Activated CD4-positive, alpha-beta memory T cell treated with anti-CD3 and anti-CD28 coated beads for 36 hours (primary cell): ENCODE results near the gene GYS2. TPM values are rescaled to one million over a fixed set of nuclear protein-coding genes. Genes with fewer than 3 reads are reported as not detected.

Experiments used
- CTCF ChIA-PET: fragments of 350-600 bp; sonication (Branson Sonifier 250); formaldehyde crosslinking; loops from one replicate; lab custom pipeline; 2021; ENCODE audit warnings: antibody characterized with exemption, inconsistent platforms; lab: Charles Lee
- POLR2A ChIA-PET: fragments of 350-600 bp; sonication (Branson Sonifier 250); formaldehyde crosslinking; loops from one replicate; lab custom pipeline; 2021; ENCODE audit warnings: antibody characterized with exemption; lab: Charles Lee
- DNase-seq: peaks from one replicate; pipeline ENCODE4 v3.0.0-alpha.2; 2020
- H3K27ac Mint-ChIP-seq: one replicate; pipeline ENCODE4 v1.8.0; 2021; ENCODE audit warnings: mixed read lengths
- H3K27me3 Mint-ChIP-seq: one replicate; pipeline ENCODE4 v1.8.0; 2021; ENCODE audit warnings: mixed read lengths
- H3K36me3 Mint-ChIP-seq: one replicate; pipeline ENCODE4 v1.8.0; 2021; ENCODE audit warnings: mixed read lengths
- H3K4me1 Mint-ChIP-seq: one replicate; pipeline ENCODE4 v1.8.0; 2021; ENCODE audit warnings: low read depth, mixed read lengths
- H3K4me3 Mint-ChIP-seq: one replicate; pipeline ENCODE4 v1.8.0; 2021; ENCODE audit warnings: mild to moderate bottlenecking, mixed read lengths
- H3K9me3 Mint-ChIP-seq: one replicate; pipeline ENCODE4 v1.8.0; 2021; ENCODE audit warnings: mixed read lengths
- intact Hi-C: fragments of 100-400 bp; cut with micrococcal nuclease; formaldehyde crosslinking; loops from one replicate; pipeline ENCODE4 v1.15.1; 2023
- total RNA-seq, 2 experiments: library from RNA; stranded (reverse); gene quantifications; one replicate each; pipeline ENCODE4 v1.2.3, GENCODE V29; 2021

The GYS2 gene
- total RNA-seq, 2 experiments from 2014 or later: not detected

DNA sequence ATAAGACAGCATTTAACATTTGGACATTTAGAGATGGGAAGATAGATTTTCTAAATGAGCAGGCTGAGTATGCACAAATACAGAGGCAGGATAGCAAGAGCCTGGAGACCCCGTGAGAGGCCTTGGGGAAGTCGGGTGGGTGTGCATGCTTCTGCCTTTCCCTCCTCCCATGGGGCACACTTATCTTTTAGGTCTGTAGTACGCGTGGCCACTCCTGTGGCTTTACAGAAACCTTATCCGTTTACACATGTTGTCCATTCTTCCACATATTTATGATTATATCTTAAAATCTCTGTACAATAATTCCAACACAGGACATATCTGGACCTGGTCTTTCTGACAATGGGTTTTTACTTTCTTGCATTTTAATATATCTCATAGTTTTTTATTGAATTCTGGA is 33.6 kb downstream of the GYS2 start:
- POLR2A ChIA-PET: no interaction called here

DNA sequence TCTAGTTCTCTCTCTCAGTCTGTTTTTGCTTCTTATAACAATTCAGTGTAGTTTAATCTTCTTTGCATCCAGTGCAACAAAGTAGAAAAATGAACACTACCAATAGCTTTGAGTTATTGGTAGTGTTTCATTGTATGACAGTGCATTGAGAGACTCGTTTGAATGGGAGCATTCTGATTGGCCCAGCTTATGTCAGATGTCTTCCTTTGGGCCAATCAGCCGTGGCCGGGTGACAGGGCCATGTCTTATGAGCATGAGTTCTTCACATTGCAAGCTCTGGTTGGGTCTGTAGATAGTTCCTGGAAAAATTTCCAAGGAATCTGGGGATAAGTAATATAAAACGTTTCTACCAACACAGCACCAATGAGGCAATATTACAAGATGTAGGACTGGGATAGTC is 36.5 kb downstream of the GYS2 start:
- CTCF ChIA-PET: interaction anchor here (1.3 kb wide), 1 partner anchor 109 kb away, joined by 3 read pairs; no protein-coding TSS in a partner anchor
- intact Hi-C loops: no loop called here
- H3K27ac Mint-ChIP-seq: no peak overlapping the region
- no peak for DNase-seq
- POLR2A ChIA-PET: no interaction called here
- H3K4me1 Mint-ChIP-seq: no peaks in the 10 kb centered on the region
- H3K4me3 Mint-ChIP-seq: no peak overlapping the region
- no peaks in the 10 kb centered on the region for H3K9me3 Mint-ChIP-seq
- no peaks in the 10 kb centered on the region for H3K27me3 Mint-ChIP-seq
- no peaks in the 10 kb centered on the region for H3K36me3 Mint-ChIP-seq

More for the DNA sequence above, 33.6 kb downstream of the GYS2 start:
- no peak for DNase-seq
- intact Hi-C loops: no loop called here
- H3K9me3 Mint-ChIP-seq: no peaks in the 10 kb centered on the region
- CTCF ChIA-PET: no interaction called here
- H3K27ac Mint-ChIP-seq: no peak overlapping the region
- no peaks in the 10 kb centered on the region for H3K4me1 Mint-ChIP-seq
- H3K4me3 Mint-ChIP-seq: no peak overlapping the region
- H3K27me3 Mint-ChIP-seq: no peaks in the 10 kb centered on the region
- no peaks in the 10 kb centered on the region for H3K36me3 Mint-ChIP-seq

DNA sequence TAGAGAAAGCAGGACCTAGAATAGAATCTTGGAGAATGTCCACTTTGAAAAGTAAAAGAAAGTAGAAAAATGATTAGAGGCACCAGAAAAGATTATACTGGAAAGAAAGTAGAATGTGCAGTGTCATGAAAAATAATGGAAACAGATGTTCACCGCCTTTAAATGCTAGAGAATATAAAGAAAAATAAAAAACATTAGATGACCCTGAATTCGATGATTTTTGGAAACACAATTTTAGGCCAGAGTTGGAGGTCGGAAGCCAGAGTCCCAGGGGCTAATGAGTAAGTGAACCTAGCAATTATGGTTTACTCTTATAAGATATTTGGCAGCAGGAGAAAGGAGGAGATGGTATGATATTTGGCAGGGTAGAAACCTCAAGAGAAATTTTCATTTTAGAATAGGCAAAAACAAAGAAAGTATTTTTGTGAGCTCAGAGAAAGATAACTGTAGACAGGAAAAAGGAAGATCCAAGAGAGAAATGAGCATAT is 37.7 kb downstream of the GYS2 start:
- Mint-ChIP-seq H3K27ac (no peak overlapping the region), H3K4me3 (no peak overlapping the region), H3K4me1 (no peaks in the 10 kb centered on the region), H3K9me3 (no peaks in the 10 kb centered on the region), H3K36me3 (no peaks in the 10 kb centered on the region), H3K27me3 (no peaks in the 10 kb centered on the region)
- ChIA-PET POLR2A (no interaction called here), CTCF (no interaction called here)
- intact Hi-C loops: no loop called here
- no peak for DNase-seq

DNA sequence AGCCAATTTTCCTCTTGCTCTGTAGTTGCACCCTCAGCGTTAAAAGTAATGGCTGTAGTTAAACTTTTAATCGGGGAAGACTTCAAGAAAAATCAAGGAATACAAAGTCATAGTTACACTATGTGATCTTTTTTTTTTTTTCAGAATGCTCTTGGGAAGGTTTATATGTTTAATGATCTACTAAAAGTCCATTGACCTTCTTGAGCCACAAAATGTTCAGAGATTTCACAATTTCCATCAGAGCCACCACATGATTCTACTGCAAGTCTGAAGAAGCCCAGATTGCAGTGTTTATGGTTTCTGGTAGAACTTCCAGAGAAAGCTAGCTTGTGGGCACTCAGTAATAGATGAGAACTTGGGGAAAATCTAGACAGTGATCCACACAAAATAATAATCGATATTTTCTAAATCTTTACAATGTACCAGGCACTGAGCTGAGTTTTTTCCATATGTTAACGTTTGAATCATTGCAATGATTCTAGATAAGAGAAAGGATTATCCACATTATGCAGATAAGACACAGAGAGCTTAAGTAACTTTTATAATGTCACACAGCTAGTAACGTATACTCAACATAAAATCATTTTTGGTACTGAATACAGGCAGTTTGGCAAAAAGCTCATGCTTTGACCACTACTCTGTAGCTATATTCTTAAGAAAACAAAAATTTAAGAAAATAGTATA is 38.3 kb downstream of the GYS2 start:
- no peaks in the 10 kb centered on the region for H3K4me1 Mint-ChIP-seq
- intact Hi-C loops: no loop called here
- H3K4me3 Mint-ChIP-seq: no peak overlapping the region
- no peak overlapping the region for H3K27ac Mint-ChIP-seq
- H3K36me3 Mint-ChIP-seq: no peaks in the 10 kb centered on the region
- POLR2A ChIA-PET: no interaction called here
- no peaks in the 10 kb centered on the region for H3K9me3 Mint-ChIP-seq
- no peaks in the 10 kb centered on the region for H3K27me3 Mint-ChIP-seq
- CTCF ChIA-PET: no interaction called here
- no peak for DNase-seq

DNA sequence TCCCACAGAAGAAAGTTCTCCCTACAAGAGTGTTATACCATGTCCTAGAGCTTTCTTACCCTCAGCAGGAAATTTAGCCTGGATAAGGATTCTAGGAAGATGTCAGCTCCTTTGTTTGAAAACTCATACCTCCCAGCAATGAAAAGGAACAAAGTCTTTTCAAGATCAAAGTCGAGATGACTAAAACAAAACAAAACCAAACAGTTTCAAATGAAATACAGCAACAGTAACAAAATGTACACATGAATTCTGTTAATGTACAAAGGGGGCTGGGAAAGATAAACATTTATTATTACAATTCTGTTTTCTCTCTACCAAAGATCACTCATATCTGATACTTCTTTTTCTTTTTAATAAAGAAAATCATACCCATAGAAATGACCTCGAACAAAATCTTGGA is 41.8 kb downstream of the GYS2 start:
- Mint-ChIP-seq H3K36me3 (peaks cover 1% of the 10 kb centered on the region), H3K9me3 (no peaks in the 10 kb centered on the region), H3K4me3 (no peak overlapping the region), H3K27ac (no peak overlapping the region), H3K27me3 (no peaks in the 10 kb centered on the region), H3K4me1 (peaks cover 11% of the 10 kb centered on the region)
- POLR2A ChIA-PET: no interaction called here
- intact Hi-C loops: loop anchor here (5.0 kb wide), 1 partner anchor 54 kb away; no protein-coding TSS in a partner anchor
- DNase-seq: no peak
- CTCF ChIA-PET: no interaction called here

DNA sequence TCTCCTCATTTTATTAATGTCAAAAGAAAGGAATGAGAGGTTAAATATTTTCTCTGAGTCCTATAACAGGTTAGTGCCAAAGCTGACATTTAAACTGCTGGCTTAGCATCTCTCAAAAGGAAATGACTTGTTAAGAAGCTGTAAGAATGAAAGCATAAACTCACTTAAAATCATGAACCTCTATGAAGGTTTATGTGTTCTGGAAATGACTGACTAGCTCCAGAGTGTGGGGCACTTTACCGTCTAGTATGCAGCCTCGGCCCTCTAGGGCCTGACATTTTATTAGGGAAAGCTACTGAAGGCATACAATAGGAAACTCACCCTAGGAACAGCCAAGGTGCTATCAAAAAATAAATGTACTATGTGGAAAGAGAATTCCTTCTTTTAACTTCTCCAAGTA is 43.5 kb downstream of the GYS2 start:
- peaks cover 1% of the 10 kb centered on the region for H3K36me3 Mint-ChIP-seq
- H3K27me3 Mint-ChIP-seq: no peaks in the 10 kb centered on the region
- no peak overlapping the region for H3K4me3 Mint-ChIP-seq
- H3K4me1 Mint-ChIP-seq: peaks cover 11% of the 10 kb centered on the region
- intact Hi-C loops: loop anchor here (5.0 kb wide), 1 partner anchor 56 kb away; no protein-coding TSS in a partner anchor
- no peaks in the 10 kb centered on the region for H3K9me3 Mint-ChIP-seq
- POLR2A ChIA-PET: interaction anchor here (1.2 to 1.8 kb wide), 2 partner anchors 54 to 60 kb away, joined by 5 read pairs; partner anchors contain the start of genes GOLT1B and RECQL
- no peak for DNase-seq
- CTCF ChIA-PET: no interaction called here
- H3K27ac Mint-ChIP-seq: peak overlapping the region; percentile 49

DNA sequence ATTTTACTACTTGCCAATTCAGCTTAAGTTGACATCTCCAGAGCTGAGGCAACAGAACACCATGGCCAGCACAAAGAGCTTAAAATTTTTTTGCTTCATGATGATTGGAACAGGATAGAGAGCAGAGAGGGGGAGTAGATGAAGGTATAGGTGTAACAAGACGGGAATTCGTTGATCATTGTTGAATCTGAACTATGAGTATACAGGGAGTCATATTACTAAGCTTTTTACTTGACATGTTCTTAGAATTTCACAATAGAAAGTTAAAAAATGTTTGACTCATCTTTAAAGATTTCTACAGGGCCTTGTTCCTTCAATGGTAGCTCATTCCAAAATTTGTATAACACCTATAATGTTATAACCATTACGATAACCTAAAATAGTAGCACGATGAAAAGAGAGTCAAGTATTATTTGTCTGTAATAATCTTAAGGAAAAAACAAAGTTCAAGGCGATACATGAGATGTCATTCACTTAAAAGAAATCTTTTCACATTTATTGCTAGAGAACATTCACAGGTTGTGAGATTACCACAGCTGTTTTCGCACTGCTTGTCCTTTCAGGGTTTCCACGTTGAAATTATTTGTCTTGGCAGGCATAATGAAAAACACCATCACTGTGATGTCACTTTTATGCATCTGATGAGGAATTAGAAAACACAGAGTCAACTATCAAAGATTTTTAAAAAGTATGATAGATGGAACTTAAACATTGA is 44.6 kb downstream of the GYS2 start:
- H3K9me3 Mint-ChIP-seq: no peaks in the 10 kb centered on the region
- intact Hi-C loops: loop anchor here (1.0 to 5.0 kb wide), 3 partner anchors 21 to 107 kb away; no protein-coding TSS in a partner anchor
- CTCF ChIA-PET: interaction anchor here (0.5 to 1.2 kb wide), 3 partner anchors 12 to 50 kb away, joined by 3 to 4 read pairs (median 3); no protein-coding TSS in a partner anchor
- peaks cover 1% of the 10 kb centered on the region for H3K36me3 Mint-ChIP-seq
- no peak for DNase-seq
- no peak overlapping the region for H3K4me3 Mint-ChIP-seq
- peak overlapping the region; percentile 82 for H3K27ac Mint-ChIP-seq
- no peaks in the 10 kb centered on the region for H3K27me3 Mint-ChIP-seq
- H3K4me1 Mint-ChIP-seq: peaks cover 11% of the 10 kb centered on the region
- POLR2A ChIA-PET: interaction anchor here (1.8 kb wide), 1 partner anchor 56 kb away, joined by 5 read pairs; no protein-coding TSS in a partner anchor

DNA sequence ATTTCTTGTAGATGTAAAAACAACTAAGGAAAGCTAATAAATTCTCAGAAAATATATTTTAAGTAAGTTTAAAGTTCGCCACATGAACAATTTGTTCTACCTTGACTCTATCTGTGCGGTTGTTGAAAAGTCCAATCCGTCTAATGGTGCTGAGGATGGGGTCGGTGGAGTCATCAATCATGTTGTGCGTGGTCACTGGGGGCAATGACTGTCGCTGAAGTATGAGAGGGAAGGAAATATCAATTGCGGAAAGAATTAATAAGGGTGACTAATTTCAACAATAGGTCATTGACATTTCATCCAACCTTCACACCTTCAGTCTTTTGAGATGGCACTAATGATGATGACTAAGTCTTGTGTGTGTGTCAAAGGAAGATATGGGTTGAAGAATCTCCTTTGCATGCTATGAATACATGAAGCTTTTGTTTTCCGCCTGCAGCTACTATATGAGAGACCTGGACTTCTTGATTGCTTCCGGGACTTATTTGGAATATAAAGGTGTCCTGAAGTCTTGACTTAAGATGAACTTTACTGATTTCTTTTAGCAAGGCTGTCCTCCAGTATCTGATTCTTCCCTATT is 46.5 kb downstream of the GYS2 start:
- no peak overlapping the region for H3K4me3 Mint-ChIP-seq
- H3K4me1 Mint-ChIP-seq: peaks cover 11% of the 10 kb centered on the region
- no peaks in the 10 kb centered on the region for H3K9me3 Mint-ChIP-seq
- no peak overlapping the region for H3K27ac Mint-ChIP-seq
- peaks cover 1% of the 10 kb centered on the region for H3K36me3 Mint-ChIP-seq
- CTCF ChIA-PET: interaction anchor here (1.4 kb wide), 1 partner anchor 122 kb away, joined by 4 read pairs; no protein-coding TSS in a partner anchor
- intact Hi-C loops: no loop called here
- no peak for DNase-seq
- no peaks in the 10 kb centered on the region for H3K27me3 Mint-ChIP-seq
- POLR2A ChIA-PET: no interaction called here

DNA sequence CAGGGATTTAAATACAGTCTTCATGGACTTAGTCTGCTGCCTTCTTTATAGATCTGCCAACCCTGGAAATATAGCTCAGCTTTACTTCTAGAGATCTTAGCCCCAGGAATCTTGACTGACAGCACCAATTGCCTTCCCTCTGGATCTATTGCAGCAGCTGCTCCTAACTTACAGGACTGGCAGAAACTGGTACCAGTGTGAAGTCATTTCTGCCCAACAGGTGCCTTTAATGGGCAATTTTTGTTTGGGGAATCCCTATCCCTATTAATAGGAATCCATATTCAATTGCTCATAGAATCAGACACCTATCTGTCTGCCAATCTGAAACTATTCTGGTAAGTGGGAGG is 51.3 kb downstream of the GYS2 start:
- Mint-ChIP-seq H3K4me1 (no peaks in the 10 kb centered on the region), H3K9me3 (no peaks in the 10 kb centered on the region), H3K27ac (no peak overlapping the region), H3K4me3 (no peak overlapping the region), H3K36me3 (no peaks in the 10 kb centered on the region), H3K27me3 (no peaks in the 10 kb centered on the region)
- ChIA-PET POLR2A (no interaction called here), CTCF (no interaction called here)
- intact Hi-C loops: no loop called here
- no peak for DNase-seq

DNA sequence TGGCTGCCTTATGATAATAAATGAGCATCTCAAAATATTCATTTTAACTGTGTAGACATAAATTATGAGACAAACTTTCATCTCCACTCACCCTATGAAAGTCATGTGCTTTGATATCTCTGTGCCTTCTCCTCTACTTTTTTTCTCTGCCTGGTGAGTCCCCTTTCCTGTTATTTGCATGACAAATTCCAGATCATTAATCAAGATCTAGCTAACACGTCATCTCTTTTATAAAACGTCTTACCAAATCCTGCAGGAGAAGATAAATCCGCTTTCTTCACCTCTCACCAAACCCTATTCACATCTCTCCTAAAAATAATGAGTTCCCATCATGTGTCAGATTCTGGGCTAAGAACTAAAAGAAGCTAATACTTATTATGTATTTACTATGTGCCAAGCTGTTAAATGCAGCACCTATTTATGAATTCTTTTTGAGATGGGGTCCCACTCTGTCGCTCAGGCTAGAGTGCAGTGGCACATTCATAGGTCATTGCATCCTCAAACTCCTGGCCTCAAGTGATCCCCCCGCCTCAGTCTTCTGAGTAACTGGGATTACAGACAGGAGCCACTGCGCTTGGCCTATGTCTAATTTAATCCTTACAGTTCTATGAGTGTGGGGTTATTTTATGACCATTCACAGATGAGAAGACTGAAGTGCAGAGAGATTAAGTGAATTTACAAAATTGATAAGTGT is 51.9 kb downstream of the GYS2 start:
- intact Hi-C loops: no loop called here
- H3K9me3 Mint-ChIP-seq: no peaks in the 10 kb centered on the region
- no peak for DNase-seq
- H3K27ac Mint-ChIP-seq: no peak overlapping the region
- H3K4me1 Mint-ChIP-seq: no peaks in the 10 kb centered on the region
- POLR2A ChIA-PET: no interaction called here
- no peaks in the 10 kb centered on the region for H3K27me3 Mint-ChIP-seq
- CTCF ChIA-PET: no interaction called here
- H3K36me3 Mint-ChIP-seq: no peaks in the 10 kb centered on the region
- H3K4me3 Mint-ChIP-seq: no peak overlapping the region

DNA sequence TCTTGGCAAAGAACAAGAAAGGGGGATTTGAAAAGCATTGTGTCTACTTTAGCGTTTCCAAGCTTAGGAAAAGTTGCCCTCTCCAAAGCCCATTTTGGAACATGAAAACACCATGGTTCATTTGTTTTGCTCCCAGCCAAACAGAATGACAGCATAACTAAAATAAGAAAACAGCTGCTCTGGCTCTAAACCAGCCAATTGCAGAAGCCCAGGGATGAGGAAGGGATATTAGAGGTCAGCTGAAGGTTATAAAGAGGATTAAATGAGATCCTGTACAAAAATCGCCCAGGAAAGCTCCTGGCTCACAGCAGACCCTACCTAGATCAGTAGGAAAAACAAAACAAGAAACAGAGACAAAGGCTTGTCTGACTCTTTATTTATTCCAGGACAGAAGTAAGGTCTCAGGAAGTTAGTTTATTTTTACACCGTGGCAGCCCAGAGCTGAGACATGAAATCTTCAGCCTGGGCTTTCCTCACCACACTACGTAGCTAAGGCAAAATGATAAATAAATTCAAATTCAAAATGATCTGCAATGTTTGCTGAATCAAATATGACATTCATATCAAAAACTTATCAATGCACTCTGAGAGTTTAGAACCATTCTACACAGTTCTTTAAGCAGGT is 52.7 kb downstream of the GYS2 start:
- no peak for DNase-seq
- no peaks in the 10 kb centered on the region for H3K27me3 Mint-ChIP-seq
- ChIA-PET POLR2A (no interaction called here), CTCF (interaction anchor here (0.7 kb wide), 1 partner anchor 765 kb away, joined by 6 read pairs; no protein-coding TSS in a partner anchor)
- intact Hi-C loops: no loop called here
- no peaks in the 10 kb centered on the region for H3K36me3 Mint-ChIP-seq
- H3K4me1 Mint-ChIP-seq: peaks cover 5% of the 10 kb centered on the region
- no peak overlapping the region for H3K4me3 Mint-ChIP-seq
- H3K9me3 Mint-ChIP-seq: no peaks in the 10 kb centered on the region
- H3K27ac Mint-ChIP-seq: no peak overlapping the region
